GM10266 (cell line): Measurements from ENCODE around the gene LRP8.
A peak's percentile ranks its signal among the peaks of the same experiment; 100 is the strongest.

Experiments used
- DNase-seq: peaks from one replicate; pipeline ENCODE4 v3.0.0; 2012; ENCODE audit errors: extremely low spot score
- CTCF ChIP-seq: IDR thresholded peaks from 2 replicates; pipeline ENCODE4 v1.5.1; 2012; ENCODE audit warnings: mild to moderate bottlenecking, low read depth; ENCODE audit not compliant: control insufficient read depth, insufficient read depth; ENCODE audit errors: missing control alignments

LRP8 gene

GRCh38 chr1:53367503-53368313 lies 39.8 kb upstream of the LRP8 start:
- DNase-seq: peak; percentile 89
- no peak for TF ChIP-seq CTCF

- DNase-seq: no peak
These were observed 39.1 kb upstream of the LRP8 start for GRCh38 chr1:53366901-53367502.

GRCh38 chr1:53365437-53366063 lies 37.7 kb upstream of the LRP8 start:
- DNase-seq: no peak
- no peak for TF ChIP-seq CTCF

More at GRCh38 chr1:53366901-53367502, 39.1 kb upstream of the LRP8 start:
- no peak for TF ChIP-seq CTCF

GRCh38 chr1:53362851-53363642 lies 35.2 kb upstream of the LRP8 start:
- no peak for TF ChIP-seq CTCF
- DNase-seq: no peak

- DNase-seq: no peak
- TF ChIP-seq CTCF: no peak
These were observed 34.4 kb upstream of the LRP8 start for GRCh38 chr1:53362270-53362669.

GRCh38 chr1:53361541-53361961 lies 33.7 kb upstream of the LRP8 start:
- no peak for DNase-seq
- no peak for TF ChIP-seq CTCF
